HG02970 (cell line): ENCODE results near the gene PPP4R3B.
"Not testable (repeated sequence)": the region's sequence is repeated elsewhere in the genome, so short reads cannot be mapped to it uniquely, and the experiment has no call there.

ENCODE experiments used
- ATAC-seq: cut with Tn5 transposase; IDR thresholded peaks from one replicate; pipeline ENCODE4 v1.9.1; 2021; ENCODE audit warnings: mild to moderate bottlenecking, moderate library complexity, moderate number of reproducible peaks; ENCODE audit not compliant: unreplicated experiment, low FRiP score

Gene PPP4R3B

DNA sequence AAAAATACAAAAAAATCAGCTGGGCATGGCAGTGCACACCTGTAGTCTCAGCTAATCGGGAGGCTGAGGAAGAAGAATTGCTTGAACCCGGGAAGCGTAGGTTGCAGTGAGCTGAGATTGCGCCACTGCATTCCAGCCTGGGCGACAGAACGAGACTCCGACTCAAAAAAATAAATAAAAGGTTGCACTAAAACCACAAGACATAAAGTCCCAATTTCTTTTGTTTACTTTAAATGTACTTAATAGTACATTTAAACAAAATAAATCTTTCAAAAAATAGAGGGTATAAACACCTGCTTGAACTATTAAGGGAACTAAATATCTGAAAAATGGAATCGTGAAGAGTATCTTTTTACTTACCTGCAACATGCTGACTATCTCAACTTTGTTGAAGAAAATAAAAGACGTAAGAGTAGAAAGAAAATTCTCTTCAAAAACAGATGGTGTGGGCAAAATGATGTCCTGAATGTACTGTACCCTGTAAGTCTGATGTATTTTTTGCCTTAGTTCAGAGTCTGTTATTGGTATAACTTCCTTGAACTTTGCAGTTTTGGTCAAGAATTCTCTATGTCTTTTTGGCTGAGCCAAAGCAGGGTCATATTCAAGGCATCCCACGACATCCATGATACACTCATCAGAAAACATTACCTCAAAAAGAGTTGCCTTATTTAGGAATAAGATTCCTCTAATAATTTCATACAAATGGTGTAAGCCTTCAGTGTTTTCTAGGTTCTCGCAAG, 19.2 kb downstream of the PPP4R3B start:
- ATAC-seq = no peak

DNA sequence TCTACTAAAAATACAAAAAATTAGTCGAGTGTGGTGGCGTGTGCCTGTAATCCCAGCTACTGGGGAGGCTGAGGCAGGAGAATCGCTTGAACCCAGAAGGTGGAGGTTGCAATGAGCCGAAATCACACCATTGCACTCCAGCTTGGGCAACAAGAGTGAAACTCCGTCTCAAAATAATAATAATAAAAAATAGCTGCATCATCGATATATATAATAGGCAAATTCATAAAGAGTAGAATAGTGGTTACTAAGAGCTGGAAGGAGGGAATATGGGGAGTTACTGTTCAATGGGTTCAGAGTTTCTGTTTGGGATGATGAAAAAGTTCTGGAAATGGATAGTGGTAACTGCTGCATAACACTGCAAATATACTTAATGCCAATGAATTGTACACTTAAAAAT, 20.6 kb downstream of the PPP4R3B start:
- not testable (repeated sequence) for ATAC-seq

DNA sequence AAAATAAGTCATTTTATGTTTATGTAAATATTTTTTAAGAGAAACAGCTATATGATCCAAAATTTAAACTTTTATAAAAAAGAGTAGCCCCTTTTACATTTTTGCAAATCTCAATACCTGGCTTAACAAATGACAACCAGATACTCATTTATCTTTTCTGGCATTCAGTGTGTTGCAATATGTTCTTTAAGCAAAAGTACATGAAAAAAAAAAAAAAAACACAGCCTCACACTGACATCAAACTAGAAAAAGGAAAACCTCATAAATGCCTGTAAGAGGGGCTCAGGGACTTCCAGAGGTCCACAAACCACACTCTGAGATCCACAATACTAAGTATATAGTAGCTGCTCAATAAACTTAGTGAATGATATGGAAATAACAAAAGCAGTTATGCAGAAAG, 21.9 kb downstream of the PPP4R3B start:
- ATAC-seq = no peak

DNA sequence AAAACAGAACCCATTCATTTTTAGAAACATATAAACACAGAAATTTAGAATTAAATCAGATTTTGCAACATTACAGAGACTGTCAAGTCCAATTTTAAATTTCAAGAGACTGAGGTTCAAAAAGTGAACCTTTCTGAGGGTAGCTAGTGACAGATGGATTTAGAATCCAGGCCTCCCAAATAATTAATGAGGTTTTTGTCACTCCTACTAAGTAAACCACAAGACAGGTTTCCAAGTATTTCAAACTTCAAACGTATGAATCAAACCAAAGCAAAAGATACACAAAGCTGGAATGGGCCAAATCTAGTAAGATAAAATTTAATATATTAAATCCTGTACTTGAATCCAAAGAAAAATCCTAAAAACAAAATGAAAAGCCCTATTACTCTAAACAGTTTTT, 25.3 kb downstream of the PPP4R3B start:
- ATAC-seq = no peak

DNA sequence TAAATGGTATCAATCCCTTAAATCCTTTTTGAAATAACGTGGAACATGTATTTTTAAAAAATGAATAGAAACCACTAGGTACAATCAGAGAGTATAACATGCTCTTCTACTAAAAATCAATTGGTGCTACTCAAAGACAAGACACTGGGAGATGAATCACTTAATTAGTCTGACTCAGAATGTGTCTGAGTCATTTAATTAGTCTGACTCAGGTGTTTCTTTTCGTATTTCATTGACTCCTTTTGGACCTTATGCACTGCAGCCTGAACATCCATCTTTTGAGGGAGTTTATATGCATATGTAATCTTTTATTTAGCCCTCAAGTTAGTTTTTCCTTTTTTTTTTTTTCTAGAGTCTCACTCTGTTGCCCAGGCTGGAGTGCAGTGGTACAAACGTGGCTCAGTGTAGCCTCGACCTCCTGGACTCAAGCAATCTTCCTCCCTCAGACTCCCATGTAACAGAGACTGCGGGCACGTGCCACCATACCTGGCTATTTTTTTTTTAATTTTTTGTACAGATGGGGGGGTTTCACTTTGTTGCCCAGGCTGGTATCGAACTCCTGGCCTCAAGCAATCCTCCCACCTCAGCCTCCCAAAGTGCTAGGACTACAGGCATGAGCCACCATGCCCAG, 26.5 kb downstream of the PPP4R3B start:
- ATAC-seq = no peak

DNA sequence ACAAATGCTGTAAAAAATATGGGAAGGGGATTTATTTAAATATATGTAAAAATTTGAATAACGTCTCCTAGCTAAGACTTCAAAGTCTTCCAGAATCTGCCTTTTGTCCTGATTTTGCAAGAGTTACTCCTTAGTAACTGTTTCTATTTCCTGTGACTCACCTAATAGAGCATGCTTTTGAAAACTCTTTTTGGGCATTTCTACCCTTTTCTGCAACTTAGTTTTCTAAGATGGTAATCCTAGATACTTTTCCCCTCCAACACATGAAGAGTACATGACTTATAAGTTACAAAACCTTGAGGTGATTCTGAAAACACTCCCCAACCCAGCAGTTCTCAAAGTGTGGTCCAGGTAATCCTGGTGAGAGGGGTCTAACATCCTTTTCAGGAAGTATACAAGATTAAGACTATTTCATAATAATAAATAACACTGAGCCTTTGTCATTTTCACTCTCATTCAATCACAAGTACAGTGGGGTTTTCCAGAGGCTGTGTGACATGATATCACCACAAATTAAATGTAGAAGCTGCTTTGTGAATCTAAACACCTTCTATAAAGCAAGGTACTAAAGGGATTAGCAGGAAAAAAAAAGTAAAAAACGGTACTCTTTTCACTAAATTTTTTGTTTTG, 31.9 kb downstream of the PPP4R3B start:
- no peak for ATAC-seq

DNA sequence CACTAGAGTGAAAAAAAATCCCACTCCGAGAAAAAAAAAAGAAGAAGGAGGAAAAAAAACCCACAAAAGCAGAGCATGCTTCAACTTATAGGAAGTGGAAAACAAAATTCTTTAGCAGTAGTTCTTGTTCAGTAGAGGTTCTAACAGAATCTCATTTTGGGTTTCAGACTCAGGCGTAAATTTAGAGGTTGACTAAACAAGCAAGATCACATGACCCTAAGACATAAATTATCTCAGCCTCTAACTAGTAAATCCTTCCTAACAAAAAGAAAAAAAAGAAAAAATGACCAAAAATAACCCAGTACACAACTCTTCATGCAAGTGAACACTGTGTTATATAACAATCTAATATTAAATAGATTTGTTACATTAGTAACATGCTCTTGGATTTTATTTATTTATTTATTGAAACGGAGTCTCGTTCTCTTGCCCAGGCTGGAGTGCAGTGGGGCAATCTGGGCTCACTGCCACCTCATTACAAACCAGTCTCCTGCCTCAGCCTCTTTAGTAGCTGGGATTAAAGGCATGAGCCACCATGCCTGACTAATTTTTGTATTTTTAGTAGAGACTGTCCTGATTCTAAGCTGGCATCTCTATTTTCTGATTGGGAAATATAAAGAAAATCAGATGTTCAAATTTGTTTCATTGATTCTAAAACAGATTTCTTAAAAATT, 35.4 kb downstream of the PPP4R3B start:
- no peak for ATAC-seq

DNA sequence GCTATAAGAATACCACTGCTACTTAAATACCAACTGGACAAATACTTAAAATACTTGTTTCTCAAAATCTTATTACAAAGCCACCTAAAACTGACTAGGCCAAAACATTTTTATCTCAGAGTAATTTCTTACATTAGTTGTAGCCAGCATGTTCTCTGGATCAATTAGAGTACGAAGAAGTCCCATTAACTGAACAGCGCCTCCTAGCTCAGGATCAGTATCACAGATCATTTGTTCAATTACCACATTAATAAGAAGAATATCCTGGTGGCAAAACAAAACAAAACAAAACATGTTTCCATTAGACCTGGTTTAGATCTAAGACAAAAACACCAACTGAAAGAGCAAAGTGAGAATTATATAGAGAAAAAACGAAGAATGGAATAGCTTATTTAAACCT, 36.0 kb downstream of the PPP4R3B start:
- ATAC-seq = no peak

DNA sequence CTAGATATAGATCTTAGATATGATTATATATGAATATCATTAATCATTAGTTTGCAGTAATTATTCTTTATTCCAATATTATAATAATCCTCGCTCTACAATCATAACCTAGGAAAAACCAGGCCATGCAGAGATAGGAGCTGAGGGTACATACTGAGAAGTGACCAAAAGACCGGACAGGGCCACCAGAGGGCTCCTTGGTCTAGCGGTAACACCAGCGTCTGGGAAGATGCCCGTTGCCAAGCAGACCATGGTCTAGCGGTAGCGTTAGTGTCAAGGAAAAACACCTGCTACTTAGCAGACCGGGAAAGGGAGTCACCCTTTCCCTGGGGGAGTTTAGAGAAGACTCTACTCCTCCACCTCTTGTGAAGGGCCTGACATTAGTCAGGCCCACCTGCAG, 48.4 kb downstream of the PPP4R3B start:
- not testable (repeated sequence) for ATAC-seq

DNA sequence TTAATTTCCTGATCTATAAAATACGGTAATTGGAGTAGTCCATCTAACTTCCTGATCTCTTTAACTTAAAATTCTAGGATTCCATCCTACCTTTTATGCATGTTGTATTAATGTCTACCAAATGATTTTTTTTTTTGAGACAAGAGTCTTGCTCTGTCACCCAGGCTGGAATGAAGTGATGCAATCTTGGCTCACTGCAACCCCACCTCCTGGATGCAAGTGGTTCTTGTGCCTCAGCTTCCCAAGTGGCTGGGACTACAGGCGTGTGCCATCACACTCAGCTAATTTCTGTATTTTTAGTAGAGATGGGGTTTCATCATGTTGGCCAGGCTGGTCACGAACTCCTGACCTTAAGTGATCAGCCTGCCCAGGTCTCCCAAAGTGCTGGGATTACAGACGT, 50.1 kb downstream of the PPP4R3B start:
- ATAC-seq = no peak

DNA sequence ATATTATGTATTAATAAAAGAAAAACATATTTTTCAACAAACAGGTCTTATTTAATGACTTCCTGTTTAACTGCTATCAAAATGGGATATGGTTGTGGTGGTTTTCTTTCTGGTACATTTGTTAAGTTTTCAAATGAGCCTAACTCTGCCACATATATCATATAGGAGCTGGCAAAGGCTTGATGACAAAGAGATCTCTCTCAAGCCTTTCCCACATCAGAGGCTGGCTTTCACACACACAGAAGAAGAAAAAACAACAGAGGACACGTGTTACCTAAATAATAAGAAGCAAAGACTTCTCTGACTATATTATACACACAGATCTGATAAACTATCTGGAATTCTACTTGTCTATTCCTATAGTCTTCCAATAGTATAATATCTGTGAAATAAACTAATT, 51.8 kb downstream of the PPP4R3B start:
- no peak for ATAC-seq

DNA sequence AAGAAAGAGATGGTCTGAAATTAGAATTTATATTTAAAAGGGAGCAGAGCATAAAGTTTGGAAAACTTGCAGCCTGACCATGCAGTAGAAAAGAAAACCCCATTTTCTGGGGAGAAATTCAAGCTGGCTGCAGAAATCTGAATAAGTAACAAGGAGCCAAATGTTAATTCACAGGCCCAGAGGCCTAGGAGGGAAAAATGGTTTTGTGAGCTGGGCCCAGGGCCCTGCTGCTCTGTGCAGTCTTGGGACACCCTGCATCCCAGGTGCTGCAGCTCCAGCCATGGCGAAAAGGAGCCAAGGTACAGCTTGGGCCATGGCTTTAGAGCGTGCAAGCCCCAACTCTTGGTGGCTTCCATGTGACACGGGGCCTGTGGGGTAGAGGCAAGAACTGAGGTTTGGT, 56.6 kb downstream of the PPP4R3B start:
- ATAC-seq = no peak

DNA sequence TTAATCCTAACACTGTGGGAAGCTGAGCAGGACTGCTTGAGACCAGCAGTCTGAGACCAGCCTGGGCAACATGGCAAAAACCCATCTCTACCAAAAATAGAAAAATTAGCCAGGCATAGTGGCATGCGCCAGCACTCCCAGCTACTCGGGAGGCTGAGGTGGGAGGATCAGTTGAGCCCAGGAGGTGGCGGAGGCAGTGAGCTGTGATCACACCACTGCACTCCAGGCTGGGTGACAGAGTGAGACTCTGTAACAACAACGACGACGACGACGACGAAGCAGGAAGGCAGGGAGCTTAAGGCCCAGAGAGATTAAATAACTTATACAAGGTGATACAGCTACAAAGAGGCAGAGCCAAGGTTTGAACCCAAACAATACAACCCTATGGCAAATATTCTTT, 60.6 kb downstream of the PPP4R3B start:
- ATAC-seq = no peak

DNA sequence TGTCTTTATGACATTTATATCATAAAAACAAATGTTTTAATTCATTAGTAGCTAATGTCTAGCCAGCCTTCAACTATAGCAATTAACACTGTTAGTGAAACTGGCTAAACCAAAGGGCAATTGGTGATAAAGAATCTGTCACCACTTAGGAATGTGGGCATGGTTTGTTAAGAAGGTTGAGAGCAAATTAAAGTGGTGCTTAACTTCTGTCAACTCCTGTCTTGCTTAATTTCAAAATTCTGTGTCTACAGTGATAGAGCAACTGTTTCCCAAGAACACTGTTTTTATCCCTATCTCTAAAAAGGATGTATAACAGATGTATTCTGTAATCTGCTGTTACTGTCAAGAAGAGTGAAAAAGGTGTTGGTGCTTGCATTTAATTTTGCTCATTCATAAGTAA, 61.4 kb downstream of the PPP4R3B start:
- ATAC-seq = no peak

DNA sequence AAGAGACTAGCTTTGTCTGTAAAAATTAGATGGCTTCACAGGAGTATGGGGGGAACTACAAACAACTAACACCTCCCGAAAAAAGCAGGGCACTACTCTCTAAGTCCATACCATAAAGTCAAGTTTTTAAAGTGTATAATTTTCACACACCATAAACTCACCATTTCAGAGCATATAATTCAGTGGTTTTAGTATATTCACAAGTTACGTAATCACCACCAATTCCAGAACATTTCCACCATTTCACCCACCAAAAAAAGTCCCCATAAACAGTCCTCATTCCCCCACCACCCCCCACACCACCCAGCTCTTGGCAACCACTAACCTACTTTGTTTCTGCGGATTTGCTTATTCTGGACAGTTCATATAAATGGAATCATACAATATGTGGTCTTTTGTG, 64.1 kb downstream of the PPP4R3B start:
- no peak for ATAC-seq

DNA sequence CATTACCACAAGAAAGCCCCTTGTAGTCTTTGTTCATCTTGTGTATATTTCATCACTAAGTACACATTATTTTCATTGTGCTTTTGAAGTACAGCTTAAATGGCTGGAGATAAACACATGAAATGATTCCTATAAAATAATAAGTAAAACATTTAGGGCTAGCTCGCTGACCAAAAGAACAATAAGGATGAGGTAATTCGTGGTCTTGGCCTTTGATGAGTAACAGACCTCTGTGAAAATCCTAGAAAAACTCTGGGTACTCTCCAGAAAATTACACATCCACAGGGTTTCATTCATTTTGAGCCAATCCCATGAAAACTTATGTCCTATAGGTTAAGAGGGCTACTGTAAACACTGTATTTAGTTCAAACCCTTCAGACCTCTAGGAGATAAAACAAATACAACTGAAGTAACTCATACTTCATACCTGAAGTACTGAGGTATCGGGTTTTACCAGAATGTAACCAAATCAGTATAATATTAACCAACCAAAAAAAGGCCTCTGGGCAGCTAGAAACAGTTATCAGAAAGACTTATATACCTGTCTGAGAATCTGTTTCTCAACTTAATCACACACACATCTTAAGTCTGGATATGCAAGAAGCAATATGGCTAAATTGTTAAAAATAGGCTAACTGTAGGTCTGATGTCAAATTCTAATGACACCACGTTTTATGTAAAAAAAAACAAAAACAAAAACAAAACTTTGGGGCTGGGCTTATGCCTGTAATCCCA, 66.9 kb downstream of the PPP4R3B start:
- no peak for ATAC-seq

DNA sequence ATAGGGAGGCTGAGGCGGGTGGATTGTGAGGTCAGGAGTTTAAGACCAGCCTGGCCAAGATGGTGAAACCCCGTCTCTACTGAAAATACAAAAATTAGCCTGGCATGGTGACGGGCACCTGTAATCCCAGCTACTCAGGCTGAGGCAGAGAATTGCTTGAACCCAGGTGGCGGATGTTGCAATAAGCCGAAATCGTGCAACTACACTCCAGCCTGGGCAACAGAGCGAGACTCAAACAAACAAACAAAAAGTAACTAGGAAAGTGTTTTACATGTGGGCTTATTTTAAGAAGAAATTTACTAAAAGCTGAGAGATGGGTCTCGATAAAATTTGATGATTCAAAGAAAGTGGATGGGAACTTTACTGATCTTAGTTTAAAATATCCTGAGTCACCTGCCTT, 69.7 kb downstream of the PPP4R3B start:
- not testable (repeated sequence) for ATAC-seq

DNA sequence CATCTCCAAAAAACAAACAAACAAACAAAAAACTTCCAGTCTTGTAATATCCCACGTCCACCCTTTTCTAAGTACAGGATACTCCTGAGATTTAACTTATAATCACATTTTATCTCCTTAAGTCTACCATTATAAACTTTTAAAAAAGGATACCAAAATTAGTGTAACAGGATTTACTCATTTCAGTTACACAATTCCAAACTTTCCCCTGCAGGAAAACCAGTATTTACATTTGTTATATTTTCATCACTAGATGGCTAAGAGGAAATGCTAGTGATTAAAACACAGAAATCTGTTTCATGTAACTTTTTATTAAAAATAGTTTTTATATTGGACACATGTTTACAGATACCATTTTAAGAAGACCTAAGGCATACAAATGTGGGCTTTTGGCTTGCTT, 70.4 kb downstream of the PPP4R3B start:
- ATAC-seq = no peak

DNA sequence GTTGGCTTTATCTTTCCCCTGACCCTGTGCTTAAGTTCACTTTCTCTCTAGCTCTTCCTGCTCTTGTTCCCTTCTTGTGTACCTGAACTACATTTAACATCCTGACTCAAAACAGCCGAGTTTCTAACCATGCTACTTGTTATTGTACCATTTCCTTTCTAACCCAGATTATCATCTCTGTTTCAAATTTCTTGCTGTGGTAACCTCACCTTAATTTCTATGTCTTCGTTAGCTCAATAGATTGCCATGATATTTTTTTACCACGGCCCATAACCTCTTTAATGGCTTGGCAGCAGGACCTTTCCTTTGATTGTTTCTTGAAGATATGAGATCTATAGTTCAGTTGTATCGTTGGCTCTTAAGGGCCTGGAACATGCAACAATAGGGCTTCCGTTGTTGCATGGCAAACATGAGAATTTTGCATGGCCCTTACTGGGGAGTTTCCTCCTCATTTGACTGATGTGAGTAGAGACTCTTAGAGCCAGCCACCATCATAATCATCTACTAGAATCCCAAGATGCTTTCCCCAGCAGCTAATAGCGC, 86.8 kb downstream of the PPP4R3B start:
- ATAC-seq = no peak

DNA sequence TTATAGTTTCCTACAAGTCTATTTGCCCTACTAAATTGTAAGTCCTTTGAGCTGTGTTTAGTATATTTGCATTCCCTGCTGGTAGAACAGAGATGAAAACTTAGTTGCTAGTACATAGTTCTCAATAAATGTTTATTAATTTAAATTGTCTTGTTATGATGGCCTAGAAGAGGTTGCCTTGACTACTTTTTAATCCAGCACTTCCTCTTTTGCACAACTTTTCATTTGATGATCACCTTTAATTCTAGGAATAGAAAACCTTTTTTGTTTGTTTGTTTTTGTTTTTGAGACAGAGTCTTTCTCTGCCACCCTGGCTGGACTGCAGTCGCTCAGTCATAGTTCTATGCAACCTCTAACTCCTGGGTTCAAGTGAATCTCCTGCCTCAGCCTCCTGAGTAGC, 91.2 kb downstream of the PPP4R3B start:
- no peak for ATAC-seq
